HepG2 (cell line): ENCODE data around the gene CLIC3. TPM values are rescaled to one million over a fixed set of nuclear protein-coding genes. Genes with fewer than 3 reads are reported as not detected.
A peak's percentile ranks its signal among the peaks of the same experiment; 100 is the strongest.

Experiments used
- ATAC-seq: fragments of 200-7000 bp; cut with Tn5 transposase; 3 replicates; pipeline ENCODE4 v1.9.1; 2020; ENCODE audit warnings: mild to moderate bottlenecking, moderate library complexity
- BruUV-seq: library from RNA; stranded (reverse); fragments of 400-500 nt; replicated peaks from 2 replicates; lab custom pipeline; 2021; lab: Mats Ljungman, UMichigan
- CTCF ChIA-PET: fragments of 300-600 bp; formaldehyde crosslinking; extraction: SDS; loops from one replicate; lab custom pipeline; 2021; ENCODE audit warnings: low total read pairs, inconsistent platforms, low intra/inter-chr PET ratio; lab: Yijun Ruan, JAX
- POLR2A ChIA-PET: fragments of 350-600 bp; sonication (Branson Sonifier 250); formaldehyde crosslinking; loops from one replicate; lab custom pipeline; 2020; ENCODE audit warnings: antibody characterized with exemption, inconsistent platforms; lab: Yijun Ruan, JAX
- DNase-seq: peaks from one replicate; pipeline ENCODE4 v3.0.0-alpha.2; 2015; ENCODE audit warnings: low spot score
- FAIRE-seq: peaks from 3 replicates; lab custom pipeline; 2011; peaks lifted over from hg19 to GRCh38; lab: Jason Lieb, UNC
- H2AFZ ChIP-seq: one replicate; pipeline ENCODE4 v1.6.1; 2011; ENCODE audit warnings: low read length, inconsistent platforms
- H3K27ac ChIP-seq: fragments of 300-600 bp; 3 replicates; pipeline ENCODE4 v1.8.0; 2011; ENCODE audit warnings: mixed run types, mild to moderate bottlenecking, mixed read lengths, low read length, inconsistent platforms; ENCODE audit not compliant: insufficient read depth; ENCODE audit errors: extremely low read length
- H3K27me3 ChIP-seq, 2 experiments: fragments of 200-600 bp in 1 of 2; 2 replicates in 1 of 2; 3 replicates in 1 of 2; pipeline versions ENCODE4 v1.6.0 to v1.8.0; 2011; ENCODE audit warnings: low read length in 2 of 2, mild to moderate bottlenecking in 2 of 2, moderate library complexity in 2 of 2, inconsistent platforms in 1 of 2; ENCODE audit not compliant: insufficient read depth in 2 of 2, control insufficient read depth in 1 of 2
- H3K36me3 ChIP-seq, 2 experiments: fragments of 200-600 bp in 1 of 2; replicated peaks in 1 of 2; 2 replicates in 1 of 2; 3 replicates in 1 of 2; pipeline versions ENCODE4 v1.5.1 to v1.8.0; 2011; ENCODE audit warnings: low read length in 2 of 2, inconsistent platforms in 1 of 2; ENCODE audit not compliant: insufficient read depth in 2 of 2, control insufficient read depth in 1 of 2
- H3K4me1 ChIP-seq: 2 replicates; pipeline ENCODE4 v1.5.1; 2012; ENCODE audit warnings: low read length, inconsistent platforms; ENCODE audit not compliant: insufficient read depth
- H3K4me2 ChIP-seq: 2 replicates; pipeline ENCODE4 v1.6.0; 2011; ENCODE audit warnings: low read depth, low read length, inconsistent platforms
- H3K4me3 ChIP-seq, 3 experiments: fragments of 200-600 bp in 1 of 3; sonication (generic), shearing (Covaris generic) in 1 of 3; replicated peaks in 1 of 3; 2 replicates each; pipeline ENCODE4 v1.5.1; 2011 to 2016; ENCODE audit warnings: low read length in 3 of 3, inconsistent platforms in 2 of 3, low read depth in 2 of 3, mild to moderate bottlenecking in 2 of 3, control low read depth in 1 of 3, mixed read lengths in 1 of 3; ENCODE audit not compliant: insufficient read depth in 1 of 3
- H3K79me2 ChIP-seq: one replicate; pipeline ENCODE4 v1.6.1; 2011; ENCODE audit warnings: low read length, inconsistent platforms; ENCODE audit not compliant: insufficient read depth
- H3K9ac ChIP-seq: 2 replicates; pipeline ENCODE4 v1.6.0; 2011; ENCODE audit warnings: mild to moderate bottlenecking, low read depth, low read length, inconsistent platforms; ENCODE audit not compliant: insufficient read depth
- H3K9me3 ChIP-seq: 2 replicates; pipeline ENCODE4 v1.5.1; 2012; ENCODE audit warnings: mild to moderate bottlenecking, low read length
- H4K20me1 ChIP-seq: 2 replicates; pipeline ENCODE4 v1.6.0; 2011; ENCODE audit warnings: inconsistent platforms, mild to moderate bottlenecking, low read length, moderate library complexity; ENCODE audit not compliant: insufficient read depth
- ADNP ChIP-seq: sonication (generic); formaldehyde crosslinking; IDR thresholded peaks from 2 replicates; pipeline ENCODE4 v1.4.0; 2020; ENCODE audit warnings: missing genetic modification reagents
- CC2D1A ChIP-seq: sonication (generic); formaldehyde crosslinking; IDR thresholded peaks from 2 replicates; pipeline ENCODE4 v1.8.1; 2023; ENCODE audit warnings: mild to moderate bottlenecking, missing genetic modification reagents
- CHD4 ChIP-seq: fragments of 200-600 bp; sonication (generic); IDR thresholded peaks from 2 replicates; pipeline ENCODE4 v1.7.0; 2017; ENCODE audit warnings: mild to moderate bottlenecking, low read length, borderline replicate concordance
- FLYWCH1 ChIP-seq: sonication (generic); formaldehyde crosslinking; IDR thresholded peaks from 2 replicates; pipeline ENCODE4 v1.8.1; 2023; ENCODE audit warnings: mild to moderate bottlenecking, missing genetic modification reagents
- FOXO4 ChIP-seq: sonication (generic); formaldehyde crosslinking; conservative IDR thresholded peaks from 2 replicates; pipeline ENCODE4 v1.8.1; 2023; ENCODE audit warnings: missing genetic modification reagents
- HIVEP1 ChIP-seq: sonication (generic); formaldehyde crosslinking; IDR thresholded peaks from 2 replicates; pipeline ENCODE4 v1.4.0; 2020; ENCODE audit warnings: mild to moderate bottlenecking, missing genetic modification reagents
- HMG20A ChIP-seq: IDR thresholded peaks from 2 replicates; pipeline ENCODE4 v1.6.1; 2016; ENCODE audit warnings: borderline replicate concordance
- JARID2 ChIP-seq: sonication (generic); formaldehyde crosslinking; IDR thresholded peaks from 2 replicates; pipeline ENCODE4 v1.8.1; 2023; ENCODE audit warnings: missing genetic modification reagents, inconsistent platforms; ENCODE audit not compliant: insufficient replicate concordance
- JUND ChIP-seq: sonication (generic); formaldehyde crosslinking; IDR thresholded peaks from 2 replicates; pipeline ENCODE4 v1.8.0; 2022; ENCODE audit warnings: mild to moderate bottlenecking, missing genetic modification reagents
- KAT2B ChIP-seq: fragments of 150-350 bp; IDR thresholded peaks from 2 replicates; pipeline ENCODE4 v1.6.1; 2014; ENCODE audit warnings: low read depth, low read length, borderline replicate concordance
- POGK ChIP-seq: sonication (generic); formaldehyde crosslinking; conservative IDR thresholded peaks from 2 replicates; pipeline ENCODE4 v1.8.0; 2022; ENCODE audit warnings: mild to moderate bottlenecking, moderate library complexity, missing genetic modification reagents
- RAD21 ChIP-seq: fragments of 450-650 bp; formaldehyde crosslinking; IDR thresholded peaks from 2 replicates; pipeline ENCODE4 v1.5.0; 2020; ENCODE audit warnings: mild to moderate bottlenecking
- SATB2 ChIP-seq: sonication (generic); formaldehyde crosslinking; IDR thresholded peaks from 2 replicates; pipeline ENCODE4 v1.5.0; 2020; ENCODE audit warnings: missing genetic modification reagents
- SPEN ChIP-seq: sonication (generic); formaldehyde crosslinking; IDR thresholded peaks from 2 replicates; pipeline ENCODE4 v1.5.1; 2020; ENCODE audit warnings: low read depth, mild to moderate bottlenecking, missing genetic modification reagents
- TAF1 ChIP-seq: sonication (generic); formaldehyde crosslinking; IDR thresholded peaks from 2 replicates; pipeline ENCODE4 v1.4.0; 2020; ENCODE audit warnings: missing genetic modification reagents
- ZNF180 ChIP-seq: sonication (generic); formaldehyde crosslinking; IDR thresholded peaks from 2 replicates; pipeline ENCODE4 v1.4.0; 2020; ENCODE audit warnings: low read depth, missing genetic modification reagents, borderline replicate concordance
- ZNF230 ChIP-seq: sonication (generic); formaldehyde crosslinking; IDR thresholded peaks from 2 replicates; pipeline ENCODE4 v1.4.0; 2020; ENCODE audit warnings: mild to moderate bottlenecking, missing genetic modification reagents
- ZNF484 ChIP-seq: sonication (generic); formaldehyde crosslinking; IDR thresholded peaks from 2 replicates; pipeline ENCODE4 v1.5.1; 2020; ENCODE audit warnings: mild to moderate bottlenecking, low read depth, missing genetic modification reagents, borderline replicate concordance
- ZNF558 ChIP-seq: sonication (generic); formaldehyde crosslinking; IDR thresholded peaks from 2 replicates; pipeline ENCODE4 v1.9.0; 2022; ENCODE audit warnings: mild to moderate bottlenecking, missing genetic modification reagents, borderline replicate concordance
- ZNF883 ChIP-seq: sonication (generic); formaldehyde crosslinking; IDR thresholded peaks from 2 replicates; pipeline ENCODE4 v1.5.1; 2020; ENCODE audit warnings: mild to moderate bottlenecking, missing genetic modification reagents; ENCODE audit errors: not compliant biosample characterization
- WGBS: methylation state at CpG from one replicate; pipeline ENCODE4 v1.1.6; 2017; ENCODE audit warnings: low lambda C conversion rate; 5-methylcytosine and 5-hydroxymethylcytosine counted together
- in situ Hi-C: cut with HindIII; loops from 2 replicates; pipeline ENCODE4 v1.10.0; 2017; ENCODE audit warnings: low pct_unique_long_range_greater_than_20kb; ENCODE audit not compliant: extremely low pct_ligation_motif_present
- intact Hi-C: fragments of 100-400 bp; cut with micrococcal nuclease; formaldehyde crosslinking; loops from one replicate; pipeline ENCODE4 v1.10.0; 2022; ENCODE audit not compliant: unreplicated experiment
- polyA plus RNA-seq, 8 experiments: library from polyadenylated mRNA; depleted of rRNA in 3 of 8; stranded (reverse) in 7 of 8; unstranded in 1 of 8; fragments of >200 nt; fragmentation: Illumina TruSeq in 4 of 8; extraction: Trizol in 4 of 8; gene quantifications; 2 replicates each; pipeline versions ENCODE4 v1.2.1 to v1.2.3, GENCODE V29; 2011 to 2016; ENCODE audit warnings: low read depth in 4 of 8, missing spikeins in 1 of 8, mixed read lengths in 1 of 8; ENCODE audit not compliant: insufficient read depth in 1 of 8
- total RNA-seq, 5 experiments: library from RNA; depleted of rRNA; stranded (reverse); fragments of >200 nt; fragmentation: Illumina TruSeq; extraction: Trizol; gene quantifications; 2 replicates each; pipeline ENCODE4 v1.2.3, GENCODE V29; 2016; ENCODE audit warnings: low read depth in 1 of 5

CLIC3 gene
- total and polyA plus RNA-seq, 2 of the 13 experiments (the other 11 are each of a cell fraction or from before 2014, with no cell fraction given) = 0.51 to 1.5 TPM

GRCh38 chr9:136977223-136977622, 19.1 kb downstream of the CLIC3 start, which contains the start of gene PTGDS:
TSS of gene PTGDS (plus strand) at chr9:136977504. CDS start at chr9:136977579, 75 bp downstream.
- no peak within 1 kb of the TSS; a peak in 1 of 6 replicates for H3K4me3 ChIP-seq
- ChIA-PET CTCF (no interaction called here), POLR2A (interaction anchor here (1.4 kb wide), 1 partner anchor 24 kb away, joined by 4 read pairs; no protein-coding TSS in a partner anchor)

GRCh38 chr9:136975644-136976043, 20.7 kb downstream of the CLIC3 start:
- ATAC-seq (peak; percentile 41), DNase-seq (peak; percentile 42), FAIRE-seq (no peak)
- H3K9me3 ChIP-seq = no peaks in the 10 kb centered on the region
- H3K4me1 ChIP-seq = peaks cover 41% of the 10 kb centered on the region
- no peak overlapping the region for H3K9ac ChIP-seq
- no peaks in the 10 kb centered on the region for H3K79me2 ChIP-seq
- peaks cover 20 to 66% of the 10 kb centered on the region in 2 experiments for H3K27me3 ChIP-seq
- WGBS = 0% methylated on average over 3 of the region's 14 CpGs
- no peak overlapping the region for H2AFZ ChIP-seq
- no peaks in the 10 kb centered on the region for H3K36me3 ChIP-seq
- POLR2A ChIA-PET = no interaction called here
- no peak overlapping the region for H3K4me2 ChIP-seq
- H3K27ac ChIP-seq = no peak overlapping the region
- no TSS peak for BruUV-seq
- intact Hi-C loops (no loop called here), in situ Hi-C loops (no loop called here)
- CTCF ChIA-PET = no interaction called here
- no peaks in the 10 kb centered on the region for H4K20me1 ChIP-seq
- H3K4me3 ChIP-seq = no peak overlapping the region; a peak in 1 of 6 replicates
- no peak for TF ChIP-seq HIVEP1 (CRISPR knock-in tag)
- TF ChIP-seq CHD4 = no peak
- no peak for TF ChIP-seq SATB2
- no peak for TF ChIP-seq KAT2B
- TF ChIP-seq ADNP (CRISPR knock-in tag) = no peak
- TF ChIP-seq POGK (CRISPR knock-in tag) = no peak
- no peak for TF ChIP-seq ZNF484 (CRISPR knock-in tag)
- TF ChIP-seq JARID2 = no peak
- peak; percentile 78; the same call in 1 of the 2 replicates for TF ChIP-seq RAD21 (CRISPR knock-in tag)
- no peak for TF ChIP-seq TAF1 (CRISPR knock-in tag)
- no peak for TF ChIP-seq ZNF230
- no peak for TF ChIP-seq CC2D1A (CRISPR knock-in tag)
- TF ChIP-seq FOXO4 (CRISPR knock-in tag) = no peak
- TF ChIP-seq JUND = no peak
- no peak for TF ChIP-seq SPEN (CRISPR knock-in tag)

More at GRCh38 chr9:136977223-136977622, 19.1 kb downstream of the CLIC3 start, which contains the start of gene PTGDS:
- H3K27ac ChIP-seq = no peak within 1 kb of the TSS
- no peaks in the 10 kb centered on the region for H4K20me1 ChIP-seq
- intact Hi-C loops (no loop called here), in situ Hi-C loops (no loop called here)
- H2AFZ ChIP-seq = no peak within 1 kb of the TSS
- no peak within 1 kb of the TSS for H3K9ac ChIP-seq
- BruUV-seq = no TSS peak
- H3K27me3 ChIP-seq = peaks cover 12 to 59% of the 10 kb centered on the region in 2 experiments
- peaks cover 47% of the 10 kb centered on the region for H3K4me1 ChIP-seq
- FAIRE-seq (no peak), DNase-seq (no peak), ATAC-seq (no peak)
- no peaks in the 10 kb centered on the region for H3K9me3 ChIP-seq
- peak within 1 kb of the TSS; percentile 23; the same call in 1 of the 2 replicates for H3K4me2 ChIP-seq
- H3K79me2 ChIP-seq = no peaks in the 10 kb centered on the region
- no peaks in the 10 kb centered on the region for H3K36me3 ChIP-seq
- 35% methylated on average over 6 of the region's 10 CpGs for WGBS
- TF ChIP-seq FLYWCH1 (no peak), HMG20A (no peak), ZNF558 (CRISPR knock-in tag) (no peak), ZNF883 (CRISPR knock-in tag) (no peak), ZNF180 (no peak)
